Fibroblast of lung (primary cell): ENCODE data around the gene RAB20.

ENCODE experiments used
- EZH2 ChIP-seq: IDR thresholded peaks from 2 replicates; pipeline ENCODE4 v1.5.1; 2012; ENCODE audit warnings: low read length, control low read depth, mild to moderate bottlenecking; ENCODE audit errors: missing control alignments
- TF ChIP-seq, protein P1 (sequence below), 2 donors: IDR thresholded peaks in 1 of 2; conservative IDR thresholded peaks in 1 of 2; 1 replicate in 1 of 2; 2 replicates in 1 of 2; pipeline ENCODE4 v1.5.1; 2011 to 2012; ENCODE audit warnings: low read length in 2 of 2, control low read depth in 1 of 2, inconsistent platforms in 1 of 2, low read depth in 1 of 2, mild to moderate bottlenecking in 1 of 2

DNA sequence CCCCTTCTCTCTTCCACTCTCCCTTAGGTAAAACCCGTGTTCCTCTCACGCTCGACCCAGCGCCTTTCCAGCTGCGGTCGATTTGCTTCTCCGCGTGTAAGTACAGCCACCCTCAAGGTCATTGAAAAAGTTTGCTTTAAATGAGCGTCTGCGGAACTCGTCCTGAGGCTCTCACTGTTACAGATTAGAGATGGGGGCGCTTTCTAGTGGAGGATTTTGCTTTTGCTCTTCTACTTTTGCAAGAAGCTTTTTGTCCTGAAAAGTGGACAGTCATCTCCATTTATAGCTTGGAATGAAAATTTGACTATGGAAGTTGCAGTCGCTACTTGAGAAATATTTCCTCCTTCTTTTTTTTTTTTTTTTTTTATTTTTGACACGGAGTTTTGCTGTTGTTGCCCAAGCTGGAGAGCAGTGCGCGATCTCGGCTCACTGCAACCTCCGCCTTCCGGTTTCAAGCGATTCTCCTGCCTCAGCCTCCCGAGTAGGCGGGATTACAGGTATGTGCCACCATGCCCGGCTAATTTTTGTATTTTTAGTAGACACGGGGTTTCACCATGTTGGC, 595 bp upstream of the RAB20 start:
- TF ChIP-seq, protein P1, sequence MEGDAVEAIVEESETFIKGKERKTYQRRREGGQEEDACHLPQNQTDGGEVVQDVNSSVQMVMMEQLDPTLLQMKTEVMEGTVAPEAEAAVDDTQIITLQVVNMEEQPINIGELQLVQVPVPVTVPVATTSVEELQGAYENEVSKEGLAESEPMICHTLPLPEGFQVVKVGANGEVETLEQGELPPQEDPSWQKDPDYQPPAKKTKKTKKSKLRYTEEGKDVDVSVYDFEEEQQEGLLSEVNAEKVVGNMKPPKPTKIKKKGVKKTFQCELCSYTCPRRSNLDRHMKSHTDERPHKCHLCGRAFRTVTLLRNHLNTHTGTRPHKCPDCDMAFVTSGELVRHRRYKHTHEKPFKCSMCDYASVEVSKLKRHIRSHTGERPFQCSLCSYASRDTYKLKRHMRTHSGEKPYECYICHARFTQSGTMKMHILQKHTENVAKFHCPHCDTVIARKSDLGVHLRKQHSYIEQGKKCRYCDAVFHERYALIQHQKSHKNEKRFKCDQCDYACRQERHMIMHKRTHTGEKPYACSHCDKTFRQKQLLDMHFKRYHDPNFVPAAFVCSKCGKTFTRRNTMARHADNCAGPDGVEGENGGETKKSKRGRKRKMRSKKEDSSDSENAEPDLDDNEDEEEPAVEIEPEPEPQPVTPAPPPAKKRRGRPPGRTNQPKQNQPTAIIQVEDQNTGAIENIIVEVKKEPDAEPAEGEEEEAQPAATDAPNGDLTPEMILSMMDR (conservative IDR thresholded peaks at IDR 0.05 in 1 of 2, IDR thresholded peaks at IDR 0.05 in 1 of 2; ENCODE audit: low read depth in 1 of 2, low read length in 2 of 2), result no peak
- TF ChIP-seq EZH2, result no peak
